Transverse colon (tissue), 4 donors: ENCODE data around the gene ZNF415. TPM values are rescaled to one million over a fixed set of nuclear protein-coding genes. Genes with fewer than 3 reads are reported as not detected.

ENCODE experiments used
- DNase-seq: peaks from one replicate; pipeline ENCODE4 v3.0.0-alpha.2; 2019
- H3K27ac ChIP-seq, 4 donors: fragments of 200-600 bp; sonication (generic); 2 replicates each; pipeline ENCODE4 v1.5.1; 2016 to 2018; ENCODE audit warnings: inconsistent platforms in 4 of 4
- H3K27me3 ChIP-seq: fragments of 200-600 bp; sonication (generic); 2 replicates; pipeline ENCODE4 v1.5.1; 2017; ENCODE audit warnings: inconsistent platforms
- H3K36me3 ChIP-seq, 4 donors: fragments of 200-600 bp; sonication (generic); 2 replicates each; pipeline ENCODE4 v1.5.1; 2017 to 2019; ENCODE audit warnings: inconsistent platforms in 4 of 4
- H3K4me1 ChIP-seq, 4 donors: fragments of 200-600 bp; sonication (generic); 2 replicates each; pipeline ENCODE4 v1.5.1; 2017 to 2020; ENCODE audit warnings: inconsistent platforms in 4 of 4
- H3K4me3 ChIP-seq, 4 donors: fragments of 200-600 bp; sonication (generic); 1 replicate in 1 of 4; 2 replicates in 3 of 4; pipeline versions ENCODE4 v1.5.1 to v1.6.1; 2017 to 2019; ENCODE audit warnings: inconsistent platforms in 4 of 4
- H3K9me3 ChIP-seq, 2 donors: fragments of 200-600 bp; sonication (generic); 2 replicates each; pipeline ENCODE4 v1.5.1; 2017 to 2019; ENCODE audit warnings: inconsistent platforms in 2 of 2
- EP300 ChIP-seq: sonication (generic); formaldehyde crosslinking; IDR thresholded peaks from one replicate; pipeline ENCODE4 v1.6.1; 2017; ENCODE audit warnings: antibody characterized with exemption, low read depth
- POLR2A ChIP-seq: fragments of 450-650 bp; IDR thresholded peaks from one replicate; pipeline ENCODE4 v1.6.1; 2016; ENCODE audit warnings: antibody characterized with exemption, mild to moderate bottlenecking, moderate library complexity
- POLR2AphosphoS5 ChIP-seq, 3 donors: sonication (generic); formaldehyde crosslinking; IDR thresholded peaks; one replicate each; pipeline ENCODE4 v1.6.1; 2016; ENCODE audit warnings: antibody characterized with exemption in 3 of 3
- WGBS, 2 donors: methylation state at CpG; one replicate each; pipeline ENCODE4 v1.1.5; 2018; ENCODE audit warnings: low coverage in 1 of 2; 5-methylcytosine and 5-hydroxymethylcytosine counted together
- in situ Hi-C, 4 donors: fragments of 200-750 bp; cut with MboI; loops; one replicate each; pipeline versions ENCODE4 v1.15.0 to v1.15.1; 2017; ENCODE audit warnings: low sequenced_read_pairs in 3 of 4, low pct_ligation_motif_present in 1 of 4, low pct_unique_long_range_greater_than_20kb in 1 of 4
- intact Hi-C: fragments of 100-400 bp; cut with DNase I; formaldehyde crosslinking; loops from one replicate; pipeline ENCODE4 v1.15.1; 2023; ENCODE audit warnings: low total_unique reads
- total RNA-seq, 4 donors: library from RNA; depleted of rRNA; stranded (reverse); fragments of >200 nt; gene quantifications; one replicate each; pipeline ENCODE4 v1.1.0, GENCODE V29; 2016
- TF ChIP-seq, protein P1 (sequence below), 5 experiments: fragments of 200-600 bp in 3 of 5; fragments of 450-650 bp in 2 of 5; sonication (generic) in 3 of 5; IDR thresholded peaks; 1 replicate in 2 of 5; 2 replicates in 3 of 5; pipeline ENCODE4 v1.5.1; 2016 to 2017; ENCODE audit warnings: antibody characterized with exemption in 5 of 5, inconsistent platforms in 3 of 5, mild to moderate bottlenecking in 2 of 5, moderate library complexity in 1 of 5

The ZNF415 gene
- total RNA-seq, 4 donors from 2014 or later = 5.6 to 11.5 (median 10.8) TPM; not detected in 1

DNA sequence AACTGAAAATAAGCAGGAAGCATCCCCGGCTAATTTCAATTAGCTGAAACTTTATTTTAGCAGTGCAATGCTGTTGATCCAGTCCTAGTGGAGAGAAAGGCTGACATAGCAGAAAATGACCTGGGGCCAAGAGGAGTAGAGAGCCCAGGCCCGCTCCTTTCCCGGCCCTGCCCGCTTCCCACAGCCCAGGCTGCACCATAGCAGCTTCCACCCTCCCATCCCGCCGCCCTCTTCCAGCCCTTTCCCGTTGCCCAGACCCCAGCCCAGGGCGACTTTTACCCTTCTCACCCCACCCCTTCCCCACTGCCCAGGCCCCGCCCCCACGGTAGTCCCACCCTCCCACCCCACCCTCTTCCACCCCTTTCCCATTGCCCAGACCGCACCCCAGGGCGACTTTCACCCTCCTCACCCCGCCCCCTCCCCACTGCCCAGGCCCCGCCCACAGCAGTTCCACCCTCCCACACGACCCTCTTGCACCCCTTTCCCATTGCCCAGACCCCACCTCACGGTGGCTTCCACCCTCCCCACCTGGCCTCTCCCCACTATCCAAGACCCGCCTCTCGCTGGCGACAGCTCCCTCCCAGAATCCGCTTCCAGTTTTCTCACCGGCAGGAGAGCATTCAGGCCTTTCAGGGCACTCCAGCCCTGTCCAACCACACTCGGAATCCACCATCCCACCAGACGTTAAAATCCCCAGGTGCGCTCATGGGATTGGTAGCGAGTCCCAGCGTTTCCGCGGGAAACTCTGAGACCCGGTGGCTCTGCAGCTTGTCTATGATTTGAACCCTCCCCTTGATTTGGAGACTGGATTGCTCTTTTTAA, 37.7 kb downstream of the ZNF415 start:
- H3K9me3 ChIP-seq = no peaks in the 10 kb centered on the region
- H3K4me3 ChIP-seq = no peak overlapping the region
- in situ Hi-C loops = no loop called here
- H3K4me1 ChIP-seq = no peaks in the 10 kb centered on the region
- no peak overlapping the region for H3K27ac ChIP-seq
- TF ChIP-seq POLR2A = no peak
- TF ChIP-seq EP300 = no peak
- TF ChIP-seq POLR2AphosphoS5 (IDR thresholded peaks at IDR 0.05) = no peak
- TF ChIP-seq, protein P1, sequence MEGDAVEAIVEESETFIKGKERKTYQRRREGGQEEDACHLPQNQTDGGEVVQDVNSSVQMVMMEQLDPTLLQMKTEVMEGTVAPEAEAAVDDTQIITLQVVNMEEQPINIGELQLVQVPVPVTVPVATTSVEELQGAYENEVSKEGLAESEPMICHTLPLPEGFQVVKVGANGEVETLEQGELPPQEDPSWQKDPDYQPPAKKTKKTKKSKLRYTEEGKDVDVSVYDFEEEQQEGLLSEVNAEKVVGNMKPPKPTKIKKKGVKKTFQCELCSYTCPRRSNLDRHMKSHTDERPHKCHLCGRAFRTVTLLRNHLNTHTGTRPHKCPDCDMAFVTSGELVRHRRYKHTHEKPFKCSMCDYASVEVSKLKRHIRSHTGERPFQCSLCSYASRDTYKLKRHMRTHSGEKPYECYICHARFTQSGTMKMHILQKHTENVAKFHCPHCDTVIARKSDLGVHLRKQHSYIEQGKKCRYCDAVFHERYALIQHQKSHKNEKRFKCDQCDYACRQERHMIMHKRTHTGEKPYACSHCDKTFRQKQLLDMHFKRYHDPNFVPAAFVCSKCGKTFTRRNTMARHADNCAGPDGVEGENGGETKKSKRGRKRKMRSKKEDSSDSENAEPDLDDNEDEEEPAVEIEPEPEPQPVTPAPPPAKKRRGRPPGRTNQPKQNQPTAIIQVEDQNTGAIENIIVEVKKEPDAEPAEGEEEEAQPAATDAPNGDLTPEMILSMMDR (IDR thresholded peaks at IDR 0.05) = no peak
- intact Hi-C loops = no loop called here
- WGBS, 2 donors = 82 to 83% methylated on average over 8 to 28 of the region's 29 CpGs
- H3K36me3 ChIP-seq = peaks cover 0 to 33% (median 10%) of the 10 kb centered on the region in 4 donors
- H3K27me3 ChIP-seq = no peaks in the 10 kb centered on the region
- DNase-seq = no peak

DNA sequence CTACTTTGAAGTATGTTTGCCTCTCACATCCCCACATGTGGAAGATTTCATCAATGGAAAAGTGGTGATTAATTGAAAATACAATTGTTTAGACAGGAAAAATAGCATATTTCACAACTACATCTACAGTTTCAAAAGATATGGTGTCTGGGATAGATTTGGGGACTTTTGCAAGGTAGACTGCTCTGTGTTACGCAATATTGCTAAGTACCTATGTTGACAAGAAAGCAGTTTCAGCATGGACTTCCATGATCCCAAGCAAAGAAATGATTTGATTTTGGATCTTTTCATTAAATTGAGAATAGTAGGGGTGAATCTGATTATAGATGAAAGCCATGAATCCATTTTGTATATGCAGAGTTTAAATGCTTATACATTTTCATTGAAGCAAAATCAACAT, 40.0 kb downstream of the ZNF415 start:
- in situ Hi-C loops = no loop called here
- H3K4me3 ChIP-seq = no peak overlapping the region

DNA sequence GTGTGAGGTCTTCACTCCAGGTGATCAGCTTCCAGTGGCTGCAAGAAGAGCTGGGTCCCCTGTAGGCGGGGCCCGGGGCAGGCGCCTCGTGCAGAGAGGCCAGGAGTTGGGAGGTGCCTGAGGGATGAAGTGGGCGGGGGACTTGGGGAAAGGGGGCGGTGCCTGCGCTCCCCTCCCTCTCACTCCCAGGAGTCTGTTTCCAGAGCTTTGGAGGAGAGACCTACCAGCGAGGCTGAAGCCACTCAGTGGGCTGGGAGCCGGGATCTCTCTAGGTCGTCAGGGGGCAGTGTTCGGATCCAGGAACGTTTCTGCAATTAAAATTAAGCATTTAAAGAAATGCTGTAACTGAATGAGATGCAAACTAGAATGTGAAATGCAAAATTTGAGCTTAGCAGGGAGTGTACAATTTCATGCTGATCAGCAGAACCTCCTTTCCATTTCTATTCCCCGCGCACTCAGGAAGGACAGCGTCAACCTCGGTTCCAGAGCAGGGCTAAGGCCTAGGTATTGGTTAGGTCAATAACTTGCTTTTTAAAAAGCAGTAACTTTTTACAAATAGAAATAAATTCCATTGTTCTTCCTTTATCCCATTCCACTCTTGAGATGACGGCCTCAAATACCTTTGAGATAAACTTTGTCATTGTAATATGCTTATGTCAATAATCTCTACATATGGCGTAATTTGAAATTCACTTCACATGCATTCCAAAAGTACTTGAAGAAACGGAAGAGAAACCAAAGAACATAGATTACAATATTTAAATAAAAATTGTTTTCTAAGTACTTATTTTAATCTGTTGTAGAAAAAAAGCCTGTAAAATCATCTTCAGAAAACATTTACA, 41.1 kb downstream of the ZNF415 start:
- in situ Hi-C loops = no loop called here
- intact Hi-C loops = no loop called here
- Histone ChIP-seq H3K9me3 (no peaks in the 10 kb centered on the region), H3K4me3 (no peak overlapping the region), H3K36me3 (peaks cover 0 to 32% (median 13%) of the 10 kb centered on the region in 4 donors), H3K27ac (no peak overlapping the region), H3K27me3 (no peaks in the 10 kb centered on the region), H3K4me1 (no peaks in the 10 kb centered on the region)
- 94% methylated on average over 12 to 19 of the region's 19 CpGs for WGBS, 2 donors
- TF ChIP-seq EP300 (no peak), POLR2AphosphoS5 (IDR thresholded peaks at IDR 0.05) (no peak), POLR2A (no peak)
- TF ChIP-seq, protein P1 (IDR thresholded peaks at IDR 0.05) = no peak
- no peak for DNase-seq

More for the DNA sequence above, 40.0 kb downstream of the ZNF415 start:
- 6 to 50% methylated on average over 1 of the region's 1 CpG for WGBS, 2 donors
- H3K4me1 ChIP-seq = no peaks in the 10 kb centered on the region
- no peak for DNase-seq
- H3K9me3 ChIP-seq = no peaks in the 10 kb centered on the region
- peaks cover 0 to 29% (median 11%) of the 10 kb centered on the region in 4 donors for H3K36me3 ChIP-seq
- H3K27ac ChIP-seq = no peak overlapping the region
- no peaks in the 10 kb centered on the region for H3K27me3 ChIP-seq
- intact Hi-C loops = no loop called here
- TF ChIP-seq EP300 (no peak), POLR2AphosphoS5 (IDR thresholded peaks at IDR 0.05) (no peak), POLR2A (no peak)
- TF ChIP-seq, protein P1 (IDR thresholded peaks at IDR 0.05) = no peak

DNA sequence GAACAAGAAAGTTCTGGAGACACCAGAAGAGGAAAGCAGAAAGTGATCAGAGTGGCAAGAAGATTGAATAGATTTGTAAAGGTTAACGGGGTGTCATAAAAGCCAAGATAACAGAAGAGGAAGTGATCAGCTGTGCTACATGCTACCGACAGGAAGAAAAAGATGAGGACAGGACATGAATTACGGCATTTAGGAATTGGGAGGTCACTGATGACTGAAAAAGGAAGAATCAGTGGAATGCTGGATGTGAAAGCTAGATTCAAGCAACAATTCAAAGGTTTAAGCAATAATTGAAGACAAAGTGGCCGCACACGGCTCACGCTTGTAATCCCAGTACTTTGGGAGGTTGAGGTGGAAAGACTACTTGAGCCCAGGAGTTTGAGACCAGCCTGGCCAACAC, 44.6 kb downstream of the ZNF415 start:
- intact Hi-C loops = no loop called here
- Histone ChIP-seq H3K4me3 (no peak overlapping the region), H3K27me3 (no peaks in the 10 kb centered on the region), H3K36me3 (peaks cover 0 to 60% (median 29%) of the 10 kb centered on the region in 4 donors), H3K27ac (no peak overlapping the region), H3K4me1 (no peaks in the 10 kb centered on the region), H3K9me3 (no peaks in the 10 kb centered on the region)
- 81 to 88% methylated on average over 5 to 6 of the region's 6 CpGs for WGBS, 2 donors
- no peak for TF ChIP-seq POLR2AphosphoS5 (IDR thresholded peaks at IDR 0.05)
- no peak for TF ChIP-seq POLR2A
- TF ChIP-seq, protein P1 (IDR thresholded peaks at IDR 0.05) = no peak
- TF ChIP-seq EP300 = no peak
- no peak for DNase-seq
- in situ Hi-C loops = no loop called here
